AG04450 (cell line): ENCODE data around the gene DAAM2. TPM values are rescaled to one million over a fixed set of nuclear protein-coding genes. Genes with fewer than 3 reads are reported as not detected.

Source experiments
- CTCF ChIA-PET: fragments of 300-600, 350-600 bp; formaldehyde crosslinking; extraction: SDS; loops from one replicate; lab custom pipeline; 2022; ENCODE audit warnings: antibody characterized with exemption, inconsistent platforms; lab: Charles Lee
- POLR2A ChIA-PET: fragments of 350-600 bp; formaldehyde crosslinking; extraction: SDS; loops from one replicate; lab custom pipeline; 2021; ENCODE audit warnings: antibody characterized with exemption, inconsistent platforms; lab: Yijun Ruan, JAX
- DNase-seq: peaks from one replicate; pipeline ENCODE4 v3.0.0-alpha.2; 2011; ENCODE audit warnings: low read depth, low spot score
- H3K27ac ChIP-seq: one replicate; pipeline ENCODE4 v1.5.1; 2012; ENCODE audit warnings: low read depth, low read length, control low read depth
- H3K27me3 ChIP-seq: one replicate; pipeline ENCODE4 v1.6.0; 2012; ENCODE audit warnings: low read length; ENCODE audit not compliant: control insufficient read depth, insufficient read depth
- H3K4me3 ChIP-seq: 2 replicates; pipeline ENCODE4 v1.5.1; 2011; ENCODE audit warnings: mild to moderate bottlenecking, low read depth, low read length, control low read depth
- H3K9me3 ChIP-seq: 2 replicates; pipeline ENCODE4 v1.5.1; 2012; ENCODE audit warnings: low read length; ENCODE audit not compliant: control insufficient read depth, insufficient read depth
- CTCF ChIP-seq: IDR thresholded peaks from 2 replicates; pipeline ENCODE4 v1.5.1; 2011; ENCODE audit warnings: low read depth, low read length, control low read depth, inconsistent platforms
- polyA plus RNA-seq: library from polyadenylated mRNA; depleted of rRNA; stranded (reverse); fragments of >200 nt; gene quantifications from 2 replicates; pipeline ENCODE4 v1.2.3, GENCODE V29; 2011

Gene DAAM2
- polyA plus RNA-seq, 1 experiment = 2.9 TPM

DNA sequence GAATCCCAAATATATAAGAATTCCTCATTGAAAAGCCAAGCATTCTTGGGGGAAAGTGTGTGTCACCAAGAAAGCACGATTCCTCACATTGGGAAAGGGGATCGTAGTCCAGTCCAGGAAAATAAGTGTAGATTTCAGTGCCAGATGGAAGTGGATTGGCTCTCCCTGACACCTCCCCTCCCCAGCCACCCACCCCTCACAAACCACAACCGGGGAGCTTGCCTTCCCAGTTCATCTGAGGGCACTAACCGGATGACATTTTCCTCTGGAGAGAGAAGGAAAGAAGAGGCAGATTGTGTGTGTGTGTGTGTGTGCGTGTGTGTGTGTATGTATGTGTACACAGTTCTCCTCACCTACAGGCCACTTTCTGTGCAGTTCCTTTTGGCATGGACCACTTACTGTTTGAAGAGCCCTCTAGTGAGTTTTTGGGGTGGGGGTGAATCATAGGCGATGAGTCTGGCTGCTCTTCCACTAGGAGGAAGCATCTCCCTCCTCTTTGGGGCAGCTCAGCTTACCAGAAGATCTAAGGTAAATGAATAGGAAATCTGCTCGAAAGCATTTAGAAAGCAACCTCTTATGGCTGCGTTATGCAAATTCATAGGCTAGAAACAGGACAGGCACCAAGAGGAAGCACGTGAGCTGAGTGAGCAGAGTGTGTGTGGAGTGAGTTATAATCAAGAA, 20.8 kb downstream of the DAAM2 start:
- DNase-seq = no peak
- CTCF ChIA-PET = interaction anchor here (0.6 to 0.7 kb wide), 2 partner anchors 17 to 53 kb away, joined by 3 to 4 read pairs; no protein-coding TSS in a partner anchor
- peak; percentile 31 for TF ChIP-seq CTCF
- no peaks in the 10 kb centered on the region for H3K27me3 ChIP-seq
- H3K4me3 ChIP-seq = no peak overlapping the region
- H3K27ac ChIP-seq = no peak overlapping the region
- no peaks in the 10 kb centered on the region for H3K9me3 ChIP-seq
- POLR2A ChIA-PET = no interaction called here

DNA sequence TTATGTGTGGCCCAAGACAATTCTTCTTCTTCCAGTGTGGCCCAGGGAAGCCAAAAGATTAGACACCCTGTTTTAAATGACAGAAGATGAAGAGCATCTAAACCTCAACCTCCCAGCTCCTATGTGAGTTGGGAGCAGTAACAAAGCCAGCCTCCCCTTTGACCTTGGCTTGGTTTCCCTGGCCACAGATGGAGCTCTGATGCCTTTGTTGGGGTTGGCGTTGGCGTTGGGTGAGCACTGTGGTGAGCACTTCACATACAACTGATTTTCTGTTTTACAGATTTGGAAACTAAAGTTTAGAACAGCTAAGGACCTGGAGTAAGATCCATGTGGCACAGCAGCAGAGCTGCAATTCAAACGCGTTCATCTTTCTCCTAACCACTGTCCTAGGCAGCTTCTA, 22.1 kb downstream of the DAAM2 start:
- H3K27ac ChIP-seq = no peak overlapping the region
- DNase-seq = no peak
- no peaks in the 10 kb centered on the region for H3K27me3 ChIP-seq
- CTCF ChIA-PET = interaction anchor here (0.6 to 1.6 kb wide), 2 partner anchors 30 to 1497 kb away, joined by 3 read pairs; no protein-coding TSS in a partner anchor
- H3K4me3 ChIP-seq = no peak overlapping the region
- POLR2A ChIA-PET = no interaction called here
- no peaks in the 10 kb centered on the region for H3K9me3 ChIP-seq
- TF ChIP-seq CTCF = no peak

GRCh38 chr6:39815356-39815755, 23.2 kb downstream of the DAAM2 start:
- Histone ChIP-seq H3K27me3 (no peaks in the 10 kb centered on the region), H3K9me3 (no peaks in the 10 kb centered on the region), H3K4me3 (no peak overlapping the region), H3K27ac (no peak overlapping the region)
- TF ChIP-seq CTCF = no peak
- DNase-seq = no peak
- ChIA-PET POLR2A (no interaction called here), CTCF (interaction anchor here (1.1 to 1.6 kb wide), 2 partner anchors 29 to 50 kb away, joined by 3 read pairs; no protein-coding TSS in a partner anchor)

GRCh38 chr6:39816747-39817146, 24.6 kb downstream of the DAAM2 start:
- ChIA-PET POLR2A (no interaction called here), CTCF (interaction anchor here (1.5 kb wide), 1 partner anchor 49 kb away, joined by 3 read pairs; no protein-coding TSS in a partner anchor)
- no peak for DNase-seq
- no peak overlapping the region for H3K4me3 ChIP-seq
- H3K27me3 ChIP-seq = no peaks in the 10 kb centered on the region
- H3K27ac ChIP-seq = no peak overlapping the region
- no peak for TF ChIP-seq CTCF
- H3K9me3 ChIP-seq = no peaks in the 10 kb centered on the region

- peak overlapping the region; percentile 31 for H3K27ac ChIP-seq
- ChIA-PET CTCF (interaction anchor here (0.7 to 1.5 kb wide), 2 partner anchors 47 to 48 kb away, joined by 3 to 5 read pairs; no protein-coding TSS in a partner anchor), POLR2A (interaction anchor here (0.7 kb wide), 1 partner anchor 321 kb away, joined by 3 read pairs; no protein-coding TSS in a partner anchor)
- DNase-seq = no peak
- TF ChIP-seq CTCF = no peak
- no peaks in the 10 kb centered on the region for H3K9me3 ChIP-seq
- no peak overlapping the region for H3K4me3 ChIP-seq
- no peaks in the 10 kb centered on the region for H3K27me3 ChIP-seq
Measured at GRCh38 chr6:39818695-39819094, 26.5 kb downstream of the DAAM2 start.
